SK-N-SH treated with all-trans-retinoic acid at 6 μM for 48 hours (cell line): ENCODE results near the gene PCF11.
"Not testable (repeated sequence)": the region's sequence is repeated elsewhere in the genome, so short reads cannot be mapped to it uniquely, and the experiment has no call there.

Experiments
- ATAC-seq: fragments of 200-7000 bp; cut with Tn5 transposase; 3 replicates; pipeline ENCODE4 v1.9.1; 2020; ENCODE audit warnings: mild to moderate bottlenecking, moderate library complexity
- ARNTL ChIP-seq: fragments of 450-650 bp; formaldehyde crosslinking; IDR thresholded peaks from 2 replicates; pipeline ENCODE4 v1.5.0; 2020; ENCODE audit warnings: low read depth, mild to moderate bottlenecking, moderate library complexity, borderline replicate concordance
- BACH2 ChIP-seq: fragments of 250-450 bp; sonication (Bioruptor Pico); IDR thresholded peaks from 2 replicates; pipeline ENCODE4 v1.9.0; 2021; ENCODE audit warnings: mild to moderate bottlenecking, borderline replicate concordance
- CSDC2 ChIP-seq: fragments of 250-450 bp; sonication (Bioruptor Pico); IDR thresholded peaks from 2 replicates; pipeline ENCODE4 v1.5.0; 2020; ENCODE audit warnings: mild to moderate bottlenecking, moderate library complexity
- ESRRG ChIP-seq: fragments of 250-450 bp; sonication (Bioruptor Pico); IDR thresholded peaks from 2 replicates; pipeline ENCODE4 v1.6.1; 2021; ENCODE audit warnings: mild to moderate bottlenecking
- GLIS3 ChIP-seq: fragments of 250-450 bp; sonication (Bioruptor Pico); IDR thresholded peaks from 2 replicates; pipeline ENCODE4 v1.5.0; 2020; ENCODE audit warnings: mild to moderate bottlenecking, moderate library complexity
- RARB ChIP-seq: fragments of 250-450 bp; sonication (Bioruptor Pico); IDR thresholded peaks from 2 replicates; pipeline ENCODE4 v1.8.0; 2021; ENCODE audit warnings: mild to moderate bottlenecking, moderate library complexity
- ZC3H10 ChIP-seq: fragments of 250-450 bp; sonication (Bioruptor Pico); IDR thresholded peaks from 2 replicates; pipeline ENCODE4 v1.5.1; 2021; ENCODE audit warnings: mild to moderate bottlenecking, moderate library complexity
- ZFP3 ChIP-seq: fragments of 250-450 bp; sonication (Bioruptor Pico); IDR thresholded peaks from 2 replicates; pipeline ENCODE4 v1.5.0; 2020; ENCODE audit warnings: mild to moderate bottlenecking, moderate library complexity
- ZFP30 ChIP-seq: fragments of 450-650 bp; formaldehyde crosslinking; IDR thresholded peaks from 2 replicates; pipeline ENCODE4 v1.5.0; 2022; ENCODE audit warnings: mild to moderate bottlenecking, moderate library complexity
- ZNF565 ChIP-seq: fragments of 450-650 bp; formaldehyde crosslinking; conservative IDR thresholded peaks from 2 replicates; pipeline ENCODE4 v1.5.0; 2020; ENCODE audit warnings: low read depth, mild to moderate bottlenecking, moderate library complexity
- ZNF70 ChIP-seq: fragments of 450-650 bp; formaldehyde crosslinking; IDR thresholded peaks from 2 replicates; pipeline ENCODE4 v1.5.0; 2020; ENCODE audit warnings: mild to moderate bottlenecking, moderate library complexity
- ZNF8 ChIP-seq: fragments of 450-650 bp; formaldehyde crosslinking; IDR thresholded peaks from 2 replicates; pipeline ENCODE4 v1.5.0; 2020; ENCODE audit warnings: mild to moderate bottlenecking, moderate library complexity
- TF ChIP-seq, protein P1 (sequence below): fragments of 250-450 bp; sonication (Bioruptor Pico); IDR thresholded peaks from 2 replicates; pipeline ENCODE4 v1.5.0; 2020; ENCODE audit warnings: mild to moderate bottlenecking, moderate library complexity
- TF ChIP-seq, protein P2 (sequence below): fragments of 250-450 bp; sonication (Bioruptor Pico); IDR thresholded peaks from 2 replicates; pipeline ENCODE4 v1.5.1; 2021; ENCODE audit warnings: mild to moderate bottlenecking, moderate library complexity
- TF ChIP-seq, protein P3 (sequence below): fragments of 250-450 bp; sonication (Bioruptor Pico); IDR thresholded peaks from 2 replicates; pipeline ENCODE4 v1.5.1; 2020; ENCODE audit warnings: low read depth, mild to moderate bottlenecking, moderate library complexity
- TF ChIP-seq, protein P4 (sequence below): fragments of 250-450 bp; sonication (Bioruptor Pico); IDR thresholded peaks from 2 replicates; pipeline ENCODE4 v1.8.0; 2020; ENCODE audit warnings: mild to moderate bottlenecking, moderate library complexity, borderline replicate concordance

Gene PCF11

GRCh38 chr11:83206221-83206620 is 49.3 kb downstream of the PCF11 start:
- TF ChIP-seq CSDC2 (CRISPR knock-in tag) (no peak), ZFP3 (CRISPR knock-in tag) (no peak), BACH2 (CRISPR knock-in tag) (no peak), ZNF70 (CRISPR knock-in tag) (no peak), ZFP30 (CRISPR knock-in tag) (no peak), GLIS3 (no peak), ZNF565 (CRISPR knock-in tag) (no peak), RARB (no peak), ZNF8 (CRISPR knock-in tag) (no peak)
- TF ChIP-seq, protein P1, sequence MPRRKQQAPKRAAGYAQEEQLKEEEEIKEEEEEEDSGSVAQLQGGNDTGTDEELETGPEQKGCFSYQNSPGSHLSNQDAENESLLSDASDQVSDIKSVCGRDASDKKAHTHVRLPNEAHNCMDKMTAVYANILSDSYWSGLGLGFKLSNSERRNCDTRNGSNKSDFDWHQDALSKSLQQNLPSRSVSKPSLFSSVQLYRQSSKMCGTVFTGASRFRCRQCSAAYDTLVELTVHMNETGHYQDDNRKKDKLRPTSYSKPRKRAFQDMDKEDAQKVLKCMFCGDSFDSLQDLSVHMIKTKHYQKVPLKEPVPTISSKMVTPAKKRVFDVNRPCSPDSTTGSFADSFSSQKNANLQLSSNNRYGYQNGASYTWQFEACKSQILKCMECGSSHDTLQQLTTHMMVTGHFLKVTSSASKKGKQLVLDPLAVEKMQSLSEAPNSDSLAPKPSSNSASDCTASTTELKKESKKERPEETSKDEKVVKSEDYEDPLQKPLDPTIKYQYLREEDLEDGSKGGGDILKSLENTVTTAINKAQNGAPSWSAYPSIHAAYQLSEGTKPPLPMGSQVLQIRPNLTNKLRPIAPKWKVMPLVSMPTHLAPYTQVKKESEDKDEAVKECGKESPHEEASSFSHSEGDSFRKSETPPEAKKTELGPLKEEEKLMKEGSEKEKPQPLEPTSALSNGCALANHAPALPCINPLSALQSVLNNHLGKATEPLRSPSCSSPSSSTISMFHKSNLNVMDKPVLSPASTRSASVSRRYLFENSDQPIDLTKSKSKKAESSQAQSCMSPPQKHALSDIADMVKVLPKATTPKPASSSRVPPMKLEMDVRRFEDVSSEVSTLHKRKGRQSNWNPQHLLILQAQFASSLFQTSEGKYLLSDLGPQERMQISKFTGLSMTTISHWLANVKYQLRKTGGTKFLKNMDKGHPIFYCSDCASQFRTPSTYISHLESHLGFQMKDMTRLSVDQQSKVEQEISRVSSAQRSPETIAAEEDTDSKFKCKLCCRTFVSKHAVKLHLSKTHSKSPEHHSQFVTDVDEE: no peak
- TF ChIP-seq, protein P2, sequence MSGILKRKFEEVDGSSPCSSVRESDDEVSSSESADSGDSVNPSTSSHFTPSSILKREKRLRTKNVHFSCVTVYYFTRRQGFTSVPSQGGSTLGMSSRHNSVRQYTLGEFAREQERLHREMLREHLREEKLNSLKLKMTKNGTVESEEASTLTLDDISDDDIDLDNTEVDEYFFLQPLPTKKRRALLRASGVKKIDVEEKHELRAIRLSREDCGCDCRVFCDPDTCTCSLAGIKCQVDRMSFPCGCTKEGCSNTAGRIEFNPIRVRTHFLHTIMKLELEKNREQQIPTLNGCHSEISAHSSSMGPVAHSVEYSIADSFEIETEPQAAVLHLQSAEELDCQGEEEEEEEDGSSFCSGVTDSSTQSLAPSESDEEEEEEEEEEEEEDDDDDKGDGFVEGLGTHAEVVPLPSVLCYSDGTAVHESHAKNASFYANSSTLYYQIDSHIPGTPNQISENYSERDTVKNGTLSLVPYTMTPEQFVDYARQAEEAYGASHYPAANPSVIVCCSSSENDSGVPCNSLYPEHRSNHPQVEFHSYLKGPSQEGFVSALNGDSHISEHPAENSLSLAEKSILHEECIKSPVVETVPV: no peak
- TF ChIP-seq, protein P3, sequence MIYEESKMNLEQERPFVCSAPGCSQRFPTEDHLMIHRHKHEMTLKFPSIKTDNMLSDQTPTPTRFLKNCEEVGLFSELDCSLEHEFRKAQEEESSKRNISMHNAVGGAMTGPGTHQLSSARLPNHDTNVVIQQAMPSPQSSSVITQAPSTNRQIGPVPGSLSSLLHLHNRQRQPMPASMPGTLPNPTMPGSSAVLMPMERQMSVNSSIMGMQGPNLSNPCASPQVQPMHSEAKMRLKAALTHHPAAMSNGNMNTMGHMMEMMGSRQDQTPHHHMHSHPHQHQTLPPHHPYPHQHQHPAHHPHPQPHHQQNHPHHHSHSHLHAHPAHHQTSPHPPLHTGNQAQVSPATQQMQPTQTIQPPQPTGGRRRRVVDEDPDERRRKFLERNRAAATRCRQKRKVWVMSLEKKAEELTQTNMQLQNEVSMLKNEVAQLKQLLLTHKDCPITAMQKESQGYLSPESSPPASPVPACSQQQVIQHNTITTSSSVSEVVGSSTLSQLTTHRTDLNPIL (CRISPR knock-in tag): no peak
- no peak for ATAC-seq

DNA sequence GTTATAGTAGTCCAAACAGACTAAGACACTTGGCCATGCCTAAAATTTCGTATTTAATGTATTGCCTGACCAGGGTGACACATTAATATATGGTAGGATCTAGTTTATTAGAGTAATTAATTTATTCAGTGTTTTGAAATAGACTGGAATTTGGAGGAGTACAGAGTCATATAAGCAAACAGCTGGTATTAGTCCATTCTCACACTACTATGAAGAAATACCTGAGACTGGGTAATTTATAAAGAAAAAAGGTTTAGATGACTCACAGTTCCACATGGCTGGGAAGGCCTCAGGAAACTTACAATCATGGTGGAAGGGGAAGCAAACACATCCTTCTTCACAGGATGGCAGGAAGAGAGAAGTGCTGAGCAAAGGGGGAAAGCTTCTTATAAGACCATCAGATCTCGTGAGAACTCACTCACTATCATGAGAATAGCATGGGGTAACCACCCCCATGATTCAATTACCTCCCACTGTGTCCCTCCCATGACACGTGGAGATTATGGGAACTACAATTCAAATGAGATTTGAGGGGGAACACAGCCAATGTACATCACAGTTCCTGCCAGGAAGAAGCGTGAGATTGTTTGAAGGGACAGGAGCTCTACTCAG is 49.9 kb downstream of the PCF11 start:
- ATAC-seq: not testable (repeated sequence)

DNA sequence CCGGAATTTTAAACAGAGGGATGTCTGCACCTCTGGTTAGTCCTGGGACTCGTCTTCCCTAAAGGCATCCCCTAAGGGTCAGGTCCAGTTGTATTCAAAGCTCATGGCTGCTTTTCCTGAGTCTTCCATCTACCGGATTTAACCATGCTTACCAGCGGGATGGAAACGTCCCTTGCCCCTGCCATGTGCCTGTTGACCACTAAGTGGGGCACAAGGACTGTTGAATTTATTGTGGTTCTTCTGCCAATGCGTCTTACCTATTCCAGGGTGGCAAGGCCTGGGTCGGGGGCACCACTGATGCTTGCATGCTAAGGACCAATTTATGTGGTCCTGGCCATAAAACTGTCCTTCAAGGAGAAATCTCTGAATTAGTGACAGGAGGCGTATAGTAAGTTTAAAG is 62.2 kb downstream of the PCF11 start:
- TF ChIP-seq GLIS3 (no peak), ZFP3 (CRISPR knock-in tag) (no peak), ZNF565 (CRISPR knock-in tag) (no peak), ARNTL (no peak), ZNF8 (CRISPR knock-in tag) (no peak), ZC3H10 (no peak), ZFP30 (CRISPR knock-in tag) (no peak), BACH2 (CRISPR knock-in tag) (no peak), ESRRG (CRISPR knock-in tag) (no peak), CSDC2 (CRISPR knock-in tag) (no peak)
- TF ChIP-seq, protein P1: no peak
- TF ChIP-seq, protein P3 (CRISPR knock-in tag): no peak
- TF ChIP-seq, protein P4, sequence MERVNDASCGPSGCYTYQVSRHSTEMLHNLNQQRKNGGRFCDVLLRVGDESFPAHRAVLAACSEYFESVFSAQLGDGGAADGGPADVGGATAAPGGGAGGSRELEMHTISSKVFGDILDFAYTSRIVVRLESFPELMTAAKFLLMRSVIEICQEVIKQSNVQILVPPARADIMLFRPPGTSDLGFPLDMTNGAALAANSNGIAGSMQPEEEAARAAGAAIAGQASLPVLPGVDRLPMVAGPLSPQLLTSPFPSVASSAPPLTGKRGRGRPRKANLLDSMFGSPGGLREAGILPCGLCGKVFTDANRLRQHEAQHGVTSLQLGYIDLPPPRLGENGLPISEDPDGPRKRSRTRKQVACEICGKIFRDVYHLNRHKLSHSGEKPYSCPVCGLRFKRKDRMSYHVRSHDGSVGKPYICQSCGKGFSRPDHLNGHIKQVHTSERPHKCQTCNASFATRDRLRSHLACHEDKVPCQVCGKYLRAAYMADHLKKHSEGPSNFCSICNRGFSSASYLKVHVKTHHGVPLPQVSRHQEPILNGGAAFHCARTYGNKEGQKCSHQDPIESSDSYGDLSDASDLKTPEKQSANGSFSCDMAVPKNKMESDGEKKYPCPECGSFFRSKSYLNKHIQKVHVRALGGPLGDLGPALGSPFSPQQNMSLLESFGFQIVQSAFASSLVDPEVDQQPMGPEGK (CRISPR knock-in tag): no peak
- no peak for ATAC-seq
